ENCODE results near the gene CKS2.

- no peak for TF ChIP-seq ZBTB7A (IDR thresholded peaks at IDR 0.05; ENCODE audit: low read depth)
- no peak for TF ChIP-seq YY1 (IDR thresholded peaks at IDR 0.05; ENCODE audit: low read depth)
- TF ChIP-seq RAD21 (IDR thresholded peaks at IDR 0.05; ENCODE audit: low read depth), result no peak
- no peak for TF ChIP-seq FOXM1 (IDR thresholded peaks at IDR 0.05; ENCODE audit: borderline replicate concordance, low read depth)
- no peak for TF ChIP-seq CEBPB (IDR thresholded peaks at IDR 0.05)
- TF ChIP-seq CREB1 (IDR thresholded peaks at IDR 0.05; ENCODE audit: low read depth), result no peak
Measured at GRCh38 chr9:89363311-89363670, 52.3 kb downstream of the CKS2 start.
